Epithelial cell of proximal tubule (primary cell): ENCODE results near the gene MAD1L1. TPM values are rescaled to one million over a fixed set of nuclear protein-coding genes. Genes with fewer than 3 reads are reported as not detected.
"Not testable (repeated sequence)": the region's sequence is repeated elsewhere in the genome, so short reads cannot be mapped to it uniquely, and the experiment has no call there.

ENCODE experiments used
- DNase-seq: peaks from one replicate; pipeline ENCODE4 v3.0.0-alpha.2; 2011; ENCODE audit warnings: low read depth
- H3K4me3 ChIP-seq: 2 replicates; pipeline ENCODE4 v1.5.1; 2011; ENCODE audit warnings: low read depth, mild to moderate bottlenecking, low read length
- total RNA-seq: library from RNA; depleted of rRNA; stranded (reverse); fragments of >200 nt; gene quantifications from 2 replicates; pipeline ENCODE4 v1.2.3, GENCODE V29; 2015
- TF ChIP-seq, protein P1 (sequence below): conservative IDR thresholded peaks from 2 replicates; pipeline ENCODE4 v1.5.1; 2012; ENCODE audit warnings: low read depth, mild to moderate bottlenecking, low read length

The MAD1L1 gene
- total RNA-seq, 1 donor from 2014 or later, result 83.4 TPM

DNA sequence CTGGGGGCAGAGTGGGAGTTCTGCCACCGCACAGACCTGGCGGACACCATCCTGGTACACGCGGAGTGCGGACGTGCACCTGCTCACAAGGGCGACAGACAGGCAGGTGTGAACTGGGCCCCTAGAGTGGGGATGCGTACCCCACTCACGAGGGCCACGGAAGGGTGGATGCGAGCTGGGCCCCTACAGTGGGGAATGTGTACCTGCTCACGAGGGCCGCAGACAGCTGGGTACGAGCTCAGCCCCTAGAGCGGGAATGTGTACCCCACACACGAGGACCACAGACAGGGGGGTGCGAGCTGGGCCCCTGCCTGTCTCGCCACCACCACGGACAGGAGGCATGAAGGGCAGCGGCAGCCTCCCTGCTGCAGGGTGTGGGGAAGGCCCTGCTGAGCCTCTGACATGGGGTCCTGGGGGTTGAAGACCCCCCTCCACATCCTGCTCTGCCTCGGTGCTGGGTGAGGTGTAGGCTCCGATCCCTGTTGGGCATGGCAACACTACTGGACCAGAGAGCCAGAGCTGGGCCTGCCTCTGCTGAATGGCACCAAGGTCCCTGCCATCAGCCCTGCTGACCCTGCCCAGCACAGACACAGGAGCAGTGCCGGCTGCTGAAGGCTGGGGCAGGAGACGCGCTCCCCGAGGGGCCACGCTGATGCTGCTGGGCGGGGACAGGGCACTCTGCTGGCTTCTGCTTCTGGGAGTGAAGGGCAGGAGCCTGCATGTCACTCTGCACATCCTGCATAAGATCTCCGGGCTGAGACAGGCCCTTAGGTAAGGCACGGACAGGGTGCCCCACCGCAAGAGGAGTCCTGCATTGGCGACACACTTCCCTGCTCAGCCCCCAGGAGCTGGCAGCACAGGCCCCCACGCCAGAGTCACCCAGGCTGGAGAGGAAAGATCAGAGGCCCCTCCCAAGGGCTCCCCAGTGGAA, 259.2 kb downstream of the MAD1L1 start:
- TF ChIP-seq, protein P1, sequence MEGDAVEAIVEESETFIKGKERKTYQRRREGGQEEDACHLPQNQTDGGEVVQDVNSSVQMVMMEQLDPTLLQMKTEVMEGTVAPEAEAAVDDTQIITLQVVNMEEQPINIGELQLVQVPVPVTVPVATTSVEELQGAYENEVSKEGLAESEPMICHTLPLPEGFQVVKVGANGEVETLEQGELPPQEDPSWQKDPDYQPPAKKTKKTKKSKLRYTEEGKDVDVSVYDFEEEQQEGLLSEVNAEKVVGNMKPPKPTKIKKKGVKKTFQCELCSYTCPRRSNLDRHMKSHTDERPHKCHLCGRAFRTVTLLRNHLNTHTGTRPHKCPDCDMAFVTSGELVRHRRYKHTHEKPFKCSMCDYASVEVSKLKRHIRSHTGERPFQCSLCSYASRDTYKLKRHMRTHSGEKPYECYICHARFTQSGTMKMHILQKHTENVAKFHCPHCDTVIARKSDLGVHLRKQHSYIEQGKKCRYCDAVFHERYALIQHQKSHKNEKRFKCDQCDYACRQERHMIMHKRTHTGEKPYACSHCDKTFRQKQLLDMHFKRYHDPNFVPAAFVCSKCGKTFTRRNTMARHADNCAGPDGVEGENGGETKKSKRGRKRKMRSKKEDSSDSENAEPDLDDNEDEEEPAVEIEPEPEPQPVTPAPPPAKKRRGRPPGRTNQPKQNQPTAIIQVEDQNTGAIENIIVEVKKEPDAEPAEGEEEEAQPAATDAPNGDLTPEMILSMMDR, result no peak
- H3K4me3 ChIP-seq, result no peak overlapping the region
- DNase-seq, result no peak

DNA sequence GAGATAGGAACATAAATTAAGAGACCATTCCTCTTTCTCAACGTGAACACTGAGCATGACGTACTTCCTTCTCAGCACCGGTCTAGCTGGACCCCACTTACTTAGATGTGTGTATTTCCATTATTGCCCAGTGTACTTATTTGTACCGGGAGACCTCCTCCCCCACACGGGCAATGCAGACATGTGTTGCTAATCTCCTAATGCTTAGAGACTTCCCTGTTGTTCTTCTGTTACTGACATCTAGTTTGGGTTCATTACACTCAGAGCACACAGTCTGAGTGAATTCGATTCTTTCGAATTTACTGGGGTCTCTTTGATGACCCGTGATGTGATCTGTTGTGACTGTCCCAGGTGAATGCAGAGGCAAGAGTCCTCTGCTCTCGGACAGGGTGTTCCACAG, 260.0 kb downstream of the MAD1L1 start:
- no peak for DNase-seq
- TF ChIP-seq, protein P1, result no peak
- H3K4me3 ChIP-seq, result no peak overlapping the region

DNA sequence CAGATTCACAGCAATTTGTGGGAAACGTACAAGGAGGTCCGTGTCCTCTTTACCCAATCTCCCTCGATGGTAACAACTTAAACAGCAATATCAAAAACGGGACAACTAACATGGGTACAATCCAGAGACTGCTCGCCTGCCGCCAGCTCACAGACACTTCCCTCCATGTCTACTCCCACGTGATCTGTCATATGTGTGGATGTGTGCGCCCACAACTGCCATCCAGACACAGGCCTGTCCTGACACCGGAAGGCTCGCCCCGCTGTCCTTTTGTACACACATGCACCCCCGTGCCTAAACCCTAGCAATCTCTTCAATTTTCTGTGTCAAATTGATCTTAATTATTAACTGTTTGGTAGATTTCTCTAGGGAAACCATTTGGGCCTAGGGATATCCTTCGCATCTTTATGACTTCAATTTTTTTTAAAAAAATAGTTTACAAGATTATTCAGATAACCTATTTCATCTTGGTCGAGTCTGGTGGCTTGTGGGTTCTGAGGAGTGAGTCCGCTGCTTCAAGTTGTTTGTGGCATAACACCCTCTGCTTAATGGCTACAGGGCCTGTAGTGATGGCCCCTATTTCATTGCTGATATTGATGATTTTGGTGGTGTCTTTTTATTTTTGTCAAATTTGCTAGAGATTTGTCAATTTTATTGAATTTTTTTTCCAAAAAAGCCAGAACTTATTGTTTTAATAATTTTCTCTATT, 260.6 kb downstream of the MAD1L1 start:
- TF ChIP-seq, protein P1, result no peak
- DNase-seq, result no peak
- no peak overlapping the region for H3K4me3 ChIP-seq

DNA sequence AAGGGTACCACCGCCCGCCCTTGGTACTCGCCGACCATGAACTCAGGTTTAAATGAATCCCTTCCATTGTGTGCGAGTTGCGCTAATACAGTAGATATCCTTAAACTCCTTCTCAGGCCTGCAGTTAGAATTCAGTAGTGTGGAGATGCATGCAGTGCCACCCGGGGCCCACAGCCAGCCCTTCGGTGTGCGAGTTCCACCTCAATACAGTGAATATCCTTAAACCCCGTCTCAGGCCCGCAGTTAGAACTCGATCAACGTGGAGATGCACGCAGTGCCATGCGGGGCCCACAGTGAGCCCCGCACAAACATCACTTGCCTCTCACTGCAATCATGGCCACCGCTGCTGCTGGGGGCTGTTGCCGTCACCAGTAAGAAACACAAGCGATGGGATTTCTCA, 261.9 kb downstream of the MAD1L1 start:
- no peak for DNase-seq
- TF ChIP-seq, protein P1, result no peak

DNA sequence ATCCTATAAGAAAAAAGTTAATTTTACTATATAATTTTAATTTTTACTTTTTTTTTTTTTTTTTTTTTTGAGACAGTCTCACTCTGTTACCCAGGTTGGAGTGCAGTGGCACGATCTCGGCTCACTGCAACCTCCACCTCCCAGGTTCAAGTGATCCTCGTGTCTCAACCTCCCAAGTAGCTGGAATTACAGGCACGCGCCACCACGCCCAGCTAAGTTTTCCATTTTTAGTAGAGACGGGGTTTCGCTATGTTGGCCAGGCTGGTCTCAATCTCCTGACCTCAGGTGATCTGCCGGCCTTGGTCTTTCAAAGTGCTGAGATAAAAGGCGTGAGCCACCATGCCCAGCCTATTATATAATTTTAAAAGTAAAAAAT, 262.5 kb downstream of the MAD1L1 start:
- not testable (repeated sequence) for DNase-seq, H3K4me3 ChIP-seq

More for the DNA sequence above, 261.9 kb downstream of the MAD1L1 start:
- H3K4me3 ChIP-seq, result no peak overlapping the region

DNA sequence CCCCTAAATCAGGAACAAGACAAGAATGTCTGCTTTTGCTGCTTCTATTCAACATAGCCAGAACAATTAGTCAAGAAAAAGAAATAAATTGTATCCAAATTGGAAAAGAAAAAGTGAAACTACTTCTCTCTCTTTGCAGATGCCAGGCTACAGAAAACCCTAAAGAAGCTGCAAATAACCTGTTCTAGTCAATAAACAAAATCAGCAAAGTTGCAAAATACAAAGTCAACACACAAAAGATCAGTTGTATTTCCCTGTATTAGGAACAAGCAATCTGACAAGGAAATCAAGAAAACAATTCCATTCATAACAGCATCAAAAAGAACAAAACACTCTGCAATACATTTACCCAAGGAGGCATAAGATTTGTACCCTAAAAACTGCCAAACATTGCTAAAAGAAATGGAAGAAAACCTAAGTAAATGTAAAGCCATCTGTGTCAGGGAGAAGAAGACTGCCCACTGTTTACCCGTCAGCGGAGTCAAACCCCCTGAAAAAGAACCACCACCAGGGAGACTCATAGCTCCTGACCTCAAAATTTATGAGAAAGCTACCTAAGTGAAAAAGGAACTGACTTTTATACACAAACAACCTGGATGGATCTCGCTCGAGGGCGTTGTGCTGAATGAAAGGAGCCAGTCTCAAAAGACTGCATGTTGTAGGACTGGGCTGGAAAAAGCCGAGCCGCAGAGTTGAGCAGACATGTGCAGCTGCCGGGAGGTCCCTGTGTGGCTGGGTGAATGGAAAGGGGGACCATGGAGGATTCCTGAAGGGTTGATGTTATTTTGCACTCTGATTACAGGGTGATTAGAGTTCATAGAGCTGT, 263.1 kb downstream of the MAD1L1 start:
- no peak for DNase-seq
- TF ChIP-seq, protein P1, result no peak
- H3K4me3 ChIP-seq, result no peak overlapping the region
